Measurements from ENCODE around the gene SLC35F3. TPM values are rescaled to one million over a fixed set of nuclear protein-coding genes. Genes with fewer than 3 reads are reported as not detected.

Gene SLC35F3
- total and polyA plus RNA-seq, 2 experiments from 2014 or later, result 1.0 to 3.2 TPM

GRCh38 chr1:234265861-234266260, 361.4 kb downstream of the SLC35F3 start:
- no peak for DNase-seq (ENCODE audit: low spot score)
- no peak for ATAC-seq
- no peak overlapping the region for H3K4me3 Mint-ChIP-seq
- Histone ChIP-seq H3K4me1 (ENCODE audit: insufficient read depth) (no peaks in the 10 kb centered on the region), H3K79me2 (replicated peaks; ENCODE audit: insufficient read depth) (no peaks in the 10 kb centered on the region), H3K27ac (ENCODE audit: low read depth) (no peak overlapping the region), H3K27me3 (ENCODE audit: insufficient read depth) (no peaks in the 10 kb centered on the region), H3K36me3 (ENCODE audit: insufficient read depth) (no peaks in the 10 kb centered on the region), H3F3A (replicated peaks; ENCODE audit: low read depth) (no peaks in the 10 kb centered on the region), H3K4me2 (no peak overlapping the region), H3K4me3 (no peak overlapping the region), H3K9me2 (ENCODE audit: insufficient read depth) (no peaks in the 10 kb centered on the region), H4K20me1 (replicated peaks; ENCODE audit: insufficient read depth) (no peaks in the 10 kb centered on the region), H2AFZ (no peak overlapping the region)
- H3K27me3 Mint-ChIP-seq (ENCODE audit: insufficient read depth, low read depth, poor library complexity), result peaks cover 1% of the 10 kb centered on the region
- H3K27ac Mint-ChIP-seq, result no peak overlapping the region
- peaks cover 8% of the 10 kb centered on the region; the same call in 1 of the 3 replicates for H3K4me1 Mint-ChIP-seq
- H3K36me3 Mint-ChIP-seq (ENCODE audit: low read depth), result no peaks in the 10 kb centered on the region
- TF ChIP-seq CREB1 (CRISPR knock-in tag; IDR thresholded peaks at IDR 0.05; ENCODE audit: low read depth) (no peak), EZH2phosphoT487 (IDR thresholded peaks at IDR 0.05; ENCODE audit: unreplicated experiment) (no peak), EZH2 (IDR thresholded peaks at IDR 0.05; ENCODE audit: low read depth, unreplicated experiment) (no peak), ZNF462 (CRISPR knock-in tag; IDR thresholded peaks at IDR 0.05) (no peak), REST (IDR thresholded peaks at IDR 0.05; ENCODE audit: unreplicated experiment) (no peak), NANOG (IDR thresholded peaks at IDR 0.05; ENCODE audit: borderline replicate concordance) (no peak), ZNF114 (CRISPR knock-in tag; IDR thresholded peaks at IDR 0.05) (no peak), JUNB (IDR thresholded peaks at IDR 0.05; ENCODE audit: unreplicated experiment) (no peak)
- H3K9me3 Mint-ChIP-seq, result peaks cover 13% of the 10 kb centered on the region; the same call in 1 of the 3 replicates
